Osteocyte (in vitro differentiated cells): ENCODE results near the gene MCM6. TPM values are rescaled to one million over a fixed set of nuclear protein-coding genes. Genes with fewer than 3 reads are reported as not detected.
A peak's percentile ranks its signal among the peaks of the same experiment; 100 is the strongest.

ENCODE experiments used
- DNase-seq: peaks from one replicate; pipeline ENCODE4 v3.0.0; 2021; ENCODE audit warnings: mixed read lengths; ENCODE audit not compliant: unreplicated experiment; ENCODE audit errors: extremely low spot score
- H3K27ac Mint-ChIP-seq: one replicate; pipeline ENCODE4 v1.8.0; 2021; ENCODE audit warnings: mild to moderate bottlenecking, mixed read lengths; ENCODE audit not compliant: unreplicated experiment
- H3K27me3 Mint-ChIP-seq: one replicate; pipeline ENCODE4 v1.8.0; 2021; ENCODE audit warnings: mixed read lengths; ENCODE audit not compliant: unreplicated experiment
- H3K36me3 Mint-ChIP-seq: one replicate; pipeline ENCODE4 v1.8.0; 2021; ENCODE audit warnings: mixed read lengths; ENCODE audit not compliant: unreplicated experiment
- H3K4me1 Mint-ChIP-seq: one replicate; pipeline ENCODE4 v1.8.0; 2021; ENCODE audit warnings: mixed read lengths; ENCODE audit not compliant: unreplicated experiment
- H3K4me3 Mint-ChIP-seq: one replicate; pipeline ENCODE4 v1.8.0; 2021; ENCODE audit warnings: mild to moderate bottlenecking, moderate library complexity, mixed read lengths; ENCODE audit not compliant: unreplicated experiment
- H3K9me3 Mint-ChIP-seq: one replicate; pipeline ENCODE4 v1.8.0; 2021; ENCODE audit warnings: mixed read lengths; ENCODE audit not compliant: unreplicated experiment
- CTCF ChIP-seq: fragments of 200-600 bp; sonication (generic); IDR thresholded peaks from 2 replicates; pipeline ENCODE4 v1.5.0; 2021; ENCODE audit warnings: antibody characterized with exemption, mild to moderate bottlenecking, moderate library complexity
- total RNA-seq: library from RNA; stranded (reverse); gene quantifications from 2 replicates; pipeline ENCODE4 v1.2.1, GENCODE V29; 2021

Gene MCM6
- total RNA-seq, 1 donor from 2014 or later, result 26.2 TPM

GRCh38 chr2:135802350-135802749 is 73.9 kb downstream of the MCM6 start:
- Mint-ChIP-seq H3K4me3 (no peak overlapping the region), H3K9me3 (no peaks in the 10 kb centered on the region), H3K27me3 (no peaks in the 10 kb centered on the region), H3K4me1 (peaks cover 2% of the 10 kb centered on the region), H3K27ac (no peak overlapping the region), H3K36me3 (no peaks in the 10 kb centered on the region)
- TF ChIP-seq CTCF, result no peak
- no peak for DNase-seq

DNA sequence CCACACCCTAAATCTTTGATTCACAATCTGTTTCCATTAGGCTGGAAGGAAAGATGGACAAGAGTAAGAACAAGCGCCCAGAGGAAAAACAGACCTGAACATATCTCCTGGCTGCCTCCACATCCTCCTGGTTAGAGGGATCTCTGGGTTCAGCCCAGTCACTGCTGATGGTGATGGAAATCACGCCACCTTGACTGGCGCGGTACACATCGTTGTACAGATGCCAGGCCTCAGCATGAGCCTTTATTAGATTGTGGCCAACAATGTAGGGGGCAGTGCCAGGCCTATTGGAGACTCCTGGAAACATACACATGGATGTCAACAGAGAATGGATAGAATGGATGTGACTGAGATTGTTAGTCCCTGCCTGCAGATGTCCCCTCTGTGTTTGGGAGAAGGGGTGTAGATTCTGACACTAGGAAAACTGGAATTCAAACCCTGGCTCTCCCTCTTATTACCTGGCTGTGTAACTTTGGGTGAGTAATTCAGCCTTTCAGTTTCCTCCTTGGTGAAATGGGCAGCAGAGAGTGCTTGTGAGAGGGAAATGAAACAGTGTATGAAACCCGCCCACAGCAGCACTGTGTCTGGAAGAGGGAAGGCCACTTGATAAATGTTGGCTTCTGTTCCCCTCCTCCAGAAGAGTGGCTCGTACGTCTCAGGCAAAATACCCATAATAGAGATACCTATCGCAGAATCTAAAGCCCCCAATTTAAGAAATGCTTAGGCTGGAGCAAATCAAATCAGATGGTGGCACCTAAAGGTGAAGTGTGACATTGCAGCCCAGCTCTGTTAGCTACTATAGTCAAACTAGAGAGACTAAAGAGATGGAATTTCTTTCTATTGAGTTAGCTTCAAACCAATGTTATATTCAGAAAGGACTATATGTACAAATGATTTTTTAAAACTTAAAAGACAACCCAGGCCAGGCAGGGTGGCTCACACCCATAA is 75.5 kb downstream of the MCM6 start:
- Mint-ChIP-seq H3K9me3 (no peaks in the 10 kb centered on the region), H3K36me3 (no peaks in the 10 kb centered on the region), H3K4me3 (no peak overlapping the region), H3K27me3 (no peaks in the 10 kb centered on the region), H3K4me1 (peaks cover 2% of the 10 kb centered on the region), H3K27ac (no peak overlapping the region)
- TF ChIP-seq CTCF, result no peak
- peak; percentile 64 for DNase-seq

DNA sequence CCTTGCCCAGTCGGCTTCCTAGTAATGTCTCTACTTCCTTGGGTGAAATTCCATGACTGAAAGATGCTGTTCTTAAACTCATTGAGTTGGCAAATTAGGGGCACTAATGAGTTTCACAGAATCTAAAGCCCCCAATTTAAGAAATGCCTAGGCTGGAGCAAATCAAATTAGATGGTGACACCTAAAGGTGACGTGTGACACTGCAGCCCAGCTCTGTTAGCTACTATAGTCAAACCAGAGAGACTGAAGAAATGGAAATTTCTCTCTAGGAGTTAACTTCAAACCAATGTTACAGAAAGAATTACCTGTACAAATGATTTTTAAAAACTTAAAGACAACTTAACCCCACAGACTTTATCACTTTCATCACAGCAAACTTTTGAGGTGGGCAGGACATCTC is 76.5 kb downstream of the MCM6 start:
- Mint-ChIP-seq H3K27me3 (no peaks in the 10 kb centered on the region), H3K9me3 (no peaks in the 10 kb centered on the region), H3K27ac (no peak overlapping the region), H3K4me3 (no peak overlapping the region), H3K4me1 (peaks cover 5% of the 10 kb centered on the region), H3K36me3 (no peaks in the 10 kb centered on the region)
- no peak for TF ChIP-seq CTCF
- no peak for DNase-seq

DNA sequence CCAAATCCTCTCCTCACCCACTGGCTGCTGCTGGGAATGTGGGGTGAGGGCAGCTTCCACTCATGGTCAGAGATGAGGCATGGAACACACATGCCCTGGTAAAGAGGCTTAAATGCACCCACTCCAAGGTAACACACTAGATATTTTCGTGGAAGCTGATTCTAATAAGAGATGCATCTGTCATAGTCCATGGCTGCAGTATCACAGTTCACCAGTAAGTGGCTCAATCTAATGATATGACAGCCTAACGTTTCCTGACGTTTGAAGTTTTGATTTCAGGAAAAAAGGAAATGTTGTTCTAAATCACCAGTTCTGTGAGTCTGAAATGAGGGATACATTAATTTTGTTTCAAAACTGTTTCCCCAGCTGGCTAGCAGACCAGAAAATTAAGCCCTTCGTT is 77.5 kb downstream of the MCM6 start:
- peak; percentile 33 for TF ChIP-seq CTCF
- no peaks in the 10 kb centered on the region for H3K27me3 Mint-ChIP-seq
- H3K27ac Mint-ChIP-seq, result no peak overlapping the region
- no peak overlapping the region for H3K4me3 Mint-ChIP-seq
- no peaks in the 10 kb centered on the region for H3K36me3 Mint-ChIP-seq
- no peaks in the 10 kb centered on the region for H3K9me3 Mint-ChIP-seq
- peaks cover 5% of the 10 kb centered on the region for H3K4me1 Mint-ChIP-seq
- DNase-seq, result no peak

GRCh38 chr2:135798275-135798705 is 78.0 kb downstream of the MCM6 start:
- no peaks in the 10 kb centered on the region for H3K9me3 Mint-ChIP-seq

More at GRCh38 chr2:135798275-135798705, 78.0 kb downstream of the MCM6 start:
- no peak overlapping the region for H3K4me3 Mint-ChIP-seq
- no peaks in the 10 kb centered on the region for H3K27me3 Mint-ChIP-seq
- no peak for TF ChIP-seq CTCF
- no peak overlapping the region for H3K27ac Mint-ChIP-seq
- peaks cover 5% of the 10 kb centered on the region for H3K4me1 Mint-ChIP-seq
- no peaks in the 10 kb centered on the region for H3K36me3 Mint-ChIP-seq
- DNase-seq, result peak; percentile 64
